Liver (tissue), 9 donors: ENCODE results near the gene ADAM19. TPM values are rescaled to one million over a fixed set of nuclear protein-coding genes. Genes with fewer than 3 reads are reported as not detected.

Experiments used
- DNase-seq: peaks from one replicate; pipeline ENCODE4 v3.0.0-alpha.2; 2017; ENCODE audit warnings: low spot score
- H3K27ac ChIP-seq, 2 donors: one replicate each; pipeline ENCODE4 v1.7.0; 2013; ENCODE audit warnings: inconsistent platforms in 2 of 2, low read length in 2 of 2, control low read depth in 1 of 2, low read depth in 1 of 2, mild to moderate bottlenecking in 1 of 2
- H3K27me3 ChIP-seq, 4 donors: one replicate each; pipeline versions ENCODE4 v1.6.1 to v1.7.0; 2013; ENCODE audit warnings: low read length in 3 of 4, inconsistent platforms in 1 of 4, mild to moderate bottlenecking in 1 of 4, moderate library complexity in 1 of 4; ENCODE audit not compliant: control insufficient read depth in 4 of 4, insufficient read depth in 4 of 4
- H3K36me3 ChIP-seq, 4 donors: one replicate each; pipeline versions ENCODE4 v1.6.1 to v1.7.0; 2013; ENCODE audit warnings: low read length in 3 of 4, mild to moderate bottlenecking in 3 of 4, low read depth in 1 of 4, moderate library complexity in 1 of 4; ENCODE audit not compliant: control insufficient read depth in 4 of 4, insufficient read depth in 3 of 4
- H3K4me1 ChIP-seq, 4 donors: one replicate each; pipeline versions ENCODE4 v1.6.1 to v1.7.0; 2013; ENCODE audit warnings: low read length in 3 of 4, mild to moderate bottlenecking in 3 of 4, moderate library complexity in 1 of 4; ENCODE audit not compliant: control insufficient read depth in 4 of 4, insufficient read depth in 4 of 4
- H3K4me3 ChIP-seq, 3 donors: one replicate each; pipeline versions ENCODE4 v1.6.1 to v1.7.0; 2013; ENCODE audit warnings: low read length in 3 of 3, control low read depth in 1 of 3, low read depth in 1 of 3, mild to moderate bottlenecking in 1 of 3
- H3K9ac ChIP-seq, 2 donors: one replicate each; pipeline ENCODE4 v1.7.0; 2013; ENCODE audit warnings: low read length in 2 of 2, mild to moderate bottlenecking in 2 of 2, moderate library complexity in 2 of 2, control low read depth in 1 of 2, low read depth in 1 of 2
- H3K9me3 ChIP-seq, 4 donors: one replicate each; pipeline versions ENCODE4 v1.6.1 to v1.7.0; 2013; ENCODE audit warnings: low read length in 3 of 4; ENCODE audit not compliant: control insufficient read depth in 4 of 4
- CTCF ChIP-seq: fragments of 150-350 bp; IDR thresholded peaks from 2 replicates; pipeline ENCODE4 v1.5.1; 2017; ENCODE audit warnings: improper control_type of control experiment, low read depth, low read length; ENCODE audit not compliant: missing input control
- EGR1 ChIP-seq, 2 donors: IDR thresholded peaks; 2 replicates each; pipeline ENCODE4 v1.6.1; 2016 to 2018; ENCODE audit warnings: antibody characterized with exemption in 2 of 2, low read depth in 2 of 2
- FOXA1 ChIP-seq: IDR thresholded peaks from 2 replicates; pipeline ENCODE4 v1.6.1; 2016; ENCODE audit warnings: antibody characterized with exemption
- FOXA2 ChIP-seq: IDR thresholded peaks from 2 replicates; pipeline ENCODE4 v1.6.1; 2016; ENCODE audit warnings: antibody characterized with exemption
- GABPA ChIP-seq, 2 donors: IDR thresholded peaks in 1 of 2; conservative IDR thresholded peaks in 1 of 2; 2 replicates each; pipeline ENCODE4 v1.6.1; 2016; ENCODE audit warnings: antibody characterized with exemption in 2 of 2, mild to moderate bottlenecking in 1 of 2, moderate library complexity in 1 of 2
- HNF4A ChIP-seq, 2 donors: conservative IDR thresholded peaks; 2 replicates each; pipeline ENCODE4 v1.6.1; 2016; ENCODE audit warnings: antibody characterized with exemption in 2 of 2, mild to moderate bottlenecking in 2 of 2
- HNF4G ChIP-seq: IDR thresholded peaks from 2 replicates; pipeline ENCODE4 v1.6.1; 2016; ENCODE audit warnings: antibody characterized with exemption
- JUND ChIP-seq, 2 donors: IDR thresholded peaks; 2 replicates each; pipeline ENCODE4 v1.6.1; 2016; ENCODE audit warnings: antibody characterized with exemption in 2 of 2
- MAX ChIP-seq: IDR thresholded peaks from 2 replicates; pipeline ENCODE4 v1.6.1; 2016; ENCODE audit warnings: antibody characterized with exemption
- NR2F2 ChIP-seq: IDR thresholded peaks from 2 replicates; pipeline ENCODE4 v1.6.1; 2016; ENCODE audit warnings: antibody characterized with exemption
- RAD21 ChIP-seq, 2 donors: IDR thresholded peaks; 2 replicates each; pipeline ENCODE4 v1.6.1; 2016; ENCODE audit warnings: antibody characterized with exemption in 2 of 2, mild to moderate bottlenecking in 2 of 2
- REST ChIP-seq: IDR thresholded peaks from 2 replicates; pipeline ENCODE4 v1.6.1; 2016; ENCODE audit warnings: antibody characterized with exemption, mild to moderate bottlenecking
- RXRA ChIP-seq, 2 donors: IDR thresholded peaks; 2 replicates each; pipeline ENCODE4 v1.6.1; 2017 to 2018; ENCODE audit warnings: antibody characterized with exemption in 2 of 2, mild to moderate bottlenecking in 1 of 2
- SP1 ChIP-seq: IDR thresholded peaks from 2 replicates; pipeline ENCODE4 v1.6.1; 2018; ENCODE audit warnings: antibody characterized with exemption, mild to moderate bottlenecking
- TAF1 ChIP-seq: conservative IDR thresholded peaks from 2 replicates; pipeline ENCODE4 v1.6.1; 2016; ENCODE audit warnings: antibody characterized with exemption, mild to moderate bottlenecking
- ZBTB33 ChIP-seq: IDR thresholded peaks from 2 replicates; pipeline ENCODE4 v1.6.1; 2016; ENCODE audit warnings: antibody characterized with exemption
- WGBS: extraction: QIAGEN DNeasy Blood & Tissue Kit; methylation state at CpG from one replicate; pipeline ENCODE4 v1.1.7; 2013; 5-methylcytosine and 5-hydroxymethylcytosine counted together
- polyA plus RNA-seq, 2 donors: library from polyadenylated mRNA; stranded (reverse) in 1 of 2; unstranded in 1 of 2; fragments of 200-250 nt in 1 of 2; fragments of >200 nt in 1 of 2; fragmentation: Nextera tagmentation in 1 of 2; extraction: Ambion mirVana in 1 of 2; gene quantifications; one replicate each; pipeline versions ENCODE4 v1.2.1 to v1.2.3, GENCODE V29; 2013 to 2015
- total RNA-seq, 2 donors: library from RNA; depleted of rRNA; stranded (reverse); fragments of >200 nt; gene quantifications; one replicate each; pipeline ENCODE4 v1.2.3, GENCODE V29; 2014
- donor health status: healthy.
- donor health status: healthy.
- donor health status: healthy.
- donor health status: healthy.
- donor health status: healthy.

The ADAM19 gene
- total and polyA plus RNA-seq, 4 donors: 2.4 to 7.1 (median 2.9) TPM

GRCh38 chr5:157524887-157525286 lies 50.7 kb downstream of the ADAM19 start:
- 96% methylated on average over 4 of the region's 4 CpGs for WGBS
- peaks cover 0 to 3% (median 1%) of the 10 kb centered on the region in 4 donors for H3K4me1 ChIP-seq
- H3K36me3 ChIP-seq: peaks cover 0 to 2% (median 0%) of the 10 kb centered on the region in 4 donors
- no peak overlapping the region for H3K27ac ChIP-seq
- H3K9me3 ChIP-seq: no peaks in the 10 kb centered on the region
- no peaks in the 10 kb centered on the region for H3K27me3 ChIP-seq
- DNase-seq: no peak
- TF ChIP-seq CTCF: no peak
- H3K4me3 ChIP-seq: no peak overlapping the region
- H3K9ac ChIP-seq: no peak overlapping the region

GRCh38 chr5:157523976-157524375 lies 51.6 kb downstream of the ADAM19 start:
- Histone ChIP-seq H3K4me1 (peaks cover 0 to 3% (median 1%) of the 10 kb centered on the region in 4 donors), H3K27ac (no peak overlapping the region), H3K36me3 (peaks cover 0 to 3% (median 1%) of the 10 kb centered on the region in 4 donors), H3K4me3 (no peak overlapping the region), H3K9ac (no peak overlapping the region), H3K27me3 (no peaks in the 10 kb centered on the region), H3K9me3 (no peaks in the 10 kb centered on the region)
- DNase-seq: no peak
- WGBS: 76% methylated on average over 4 of the region's 4 CpGs
- no peak for TF ChIP-seq EGR1 (IDR thresholded peaks at IDR 0.05; ENCODE audit: low read depth in 2 of 2)
- TF ChIP-seq RXRA (IDR thresholded peaks at IDR 0.05): no peak
- no peak for TF ChIP-seq FOXA2
- TF ChIP-seq HNF4A (conservative IDR thresholded peaks at IDR 0.05): no peak
- TF ChIP-seq SP1: no peak
- no peak for TF ChIP-seq JUND (IDR thresholded peaks at IDR 0.05)
- no peak for TF ChIP-seq CTCF
- TF ChIP-seq FOXA1: no peak
- no peak for TF ChIP-seq RAD21 (IDR thresholded peaks at IDR 0.05)
- no peak for TF ChIP-seq ZBTB33
- TF ChIP-seq TAF1: no peak
- no peak for TF ChIP-seq MAX
- no peak for TF ChIP-seq HNF4G
- no peak for TF ChIP-seq NR2F2
- TF ChIP-seq REST: no peak
- no peak for TF ChIP-seq GABPA (IDR thresholded peaks at IDR 0.05 in 1 of 2, conservative IDR thresholded peaks at IDR 0.05 in 1 of 2)
